IgD-negative memory B cell (primary cell): ENCODE measurements around the gene RAB3C. TPM values are rescaled to one million over a fixed set of nuclear protein-coding genes. Genes with fewer than 3 reads are reported as not detected.

Source experiments
- H3K27ac Mint-ChIP-seq, 3 donors: one replicate each; pipeline ENCODE4 v1.8.0; 2020 to 2022; ENCODE audit warnings: mild to moderate bottlenecking in 3 of 3, mixed read lengths in 3 of 3, moderate library complexity in 1 of 3
- H3K27me3 Mint-ChIP-seq: one replicate; pipeline ENCODE4 v1.8.0; 2021; ENCODE audit warnings: mixed read lengths
- H3K36me3 Mint-ChIP-seq: one replicate; pipeline ENCODE4 v1.8.0; 2020; ENCODE audit warnings: mild to moderate bottlenecking, mixed read lengths
- H3K4me1 Mint-ChIP-seq, 3 donors: one replicate each; pipeline ENCODE4 v1.8.0; 2020 to 2022; ENCODE audit warnings: mixed read lengths in 3 of 3, mild to moderate bottlenecking in 1 of 3
- H3K4me3 Mint-ChIP-seq, 4 donors: one replicate each; pipeline ENCODE4 v1.8.0; 2020 to 2022; ENCODE audit warnings: mild to moderate bottlenecking in 4 of 4, mixed read lengths in 4 of 4, moderate library complexity in 3 of 4
- H3K9me3 Mint-ChIP-seq, 3 donors: one replicate each; pipeline ENCODE4 v1.8.0; 2020 to 2021; ENCODE audit warnings: mixed read lengths in 3 of 3, mild to moderate bottlenecking in 1 of 3
- polyA plus RNA-seq: library from polyadenylated mRNA; unstranded; fragments of 300-500 nt; fragmentation: Illumina TruSeq; gene quantifications from one replicate; pipeline ENCODE4 v1.2.3, GENCODE V29; 2021

Gene RAB3C
- polyA plus RNA-seq, 1 donor from 2014 or later, result 1.7 TPM

DNA sequence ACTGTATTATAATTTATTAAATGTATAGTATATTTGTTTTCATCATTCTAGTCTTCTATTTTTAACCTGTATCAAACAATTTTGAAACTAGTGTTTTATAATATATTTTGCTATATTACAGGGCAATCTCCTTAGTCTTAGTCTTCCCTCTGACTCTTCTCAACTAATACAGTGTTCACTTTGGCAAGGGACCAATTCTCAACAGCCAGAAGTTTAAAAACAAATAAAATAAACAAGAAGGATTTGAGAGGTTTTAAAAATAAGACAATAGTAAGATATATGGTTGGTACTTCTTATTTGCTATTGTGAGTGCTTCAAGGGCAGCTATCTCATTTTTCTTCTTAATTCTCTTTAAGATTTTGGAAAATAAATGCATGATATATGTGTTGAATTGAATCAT, 167.2 kb downstream of the RAB3C start:
- Mint-ChIP-seq H3K27ac (no peak overlapping the region), H3K9me3 (no peaks in the 10 kb centered on the region), H3K36me3 (no peaks in the 10 kb centered on the region), H3K27me3 (no peaks in the 10 kb centered on the region), H3K4me3 (no peak overlapping the region), H3K4me1 (no peaks in the 10 kb centered on the region)

DNA sequence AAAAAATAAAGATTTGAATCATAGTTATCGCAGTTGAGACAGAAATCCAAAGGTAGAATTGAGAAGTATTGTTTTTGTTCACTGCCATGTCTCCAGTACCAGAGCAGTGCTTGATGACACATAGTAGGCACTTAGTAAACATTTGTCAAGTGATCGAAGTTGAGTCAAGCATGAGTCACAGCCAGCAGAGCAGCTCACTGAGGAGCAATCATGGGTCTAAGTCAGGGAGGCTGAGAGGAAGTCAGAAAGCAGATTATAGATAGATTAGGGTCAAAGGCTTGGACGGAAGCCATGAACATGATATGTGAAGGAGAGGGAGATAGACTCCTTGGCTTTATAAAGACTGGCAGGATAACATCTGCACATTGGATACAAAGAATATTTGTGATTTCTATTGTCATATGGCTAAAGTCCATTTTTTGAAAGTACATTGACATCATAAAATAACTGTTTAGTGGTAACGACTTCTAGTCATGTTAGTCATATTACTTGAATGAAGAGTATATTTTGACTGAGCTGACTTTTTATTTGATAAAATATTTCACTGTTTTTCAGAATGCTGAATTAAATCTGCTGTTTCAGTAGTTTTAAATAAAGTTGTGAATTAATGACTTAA, 168.5 kb downstream of the RAB3C start:
- Mint-ChIP-seq H3K4me3 (no peak overlapping the region), H3K36me3 (no peaks in the 10 kb centered on the region), H3K27me3 (no peaks in the 10 kb centered on the region), H3K4me1 (no peaks in the 10 kb centered on the region), H3K9me3 (no peaks in the 10 kb centered on the region), H3K27ac (no peak overlapping the region)

DNA sequence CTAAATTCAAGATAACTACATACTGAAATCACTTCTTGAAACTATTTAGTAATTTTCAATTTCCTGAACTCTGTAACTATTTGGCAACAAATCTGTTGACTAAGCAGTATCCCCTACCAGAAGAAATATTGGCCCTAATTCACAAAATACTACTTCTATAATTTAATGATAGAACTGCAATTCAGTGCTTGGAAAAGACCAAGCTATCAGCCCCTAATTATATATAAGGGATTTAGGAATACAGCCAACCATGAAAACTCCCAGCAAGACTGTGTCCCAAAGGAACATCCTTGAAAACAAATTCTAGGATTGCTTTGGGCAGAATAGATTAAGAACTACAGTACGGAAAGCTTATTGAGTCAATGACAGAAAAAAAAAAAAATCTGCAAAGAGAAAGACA, 169.2 kb downstream of the RAB3C start:
- Mint-ChIP-seq H3K4me3 (no peak overlapping the region), H3K36me3 (no peaks in the 10 kb centered on the region)

DNA sequence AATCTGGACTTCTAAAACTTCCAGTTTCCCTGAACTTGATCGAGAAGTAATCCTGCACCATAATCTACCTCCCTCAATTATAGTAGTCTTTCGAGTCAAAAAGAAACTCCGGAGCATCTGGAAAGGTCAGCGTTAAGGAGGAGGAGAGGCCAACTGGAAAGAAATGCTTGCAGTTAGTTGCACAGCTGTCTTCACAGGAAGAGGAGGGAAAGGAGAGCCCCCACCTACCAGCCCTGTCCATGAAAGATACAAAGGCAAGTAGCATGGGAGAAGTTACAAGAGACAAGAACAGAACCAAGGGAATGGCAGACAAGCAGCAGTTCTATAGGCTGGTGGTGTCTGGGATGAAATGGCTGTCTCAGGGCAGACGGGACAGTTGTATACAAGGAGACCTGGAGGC, 170.6 kb downstream of the RAB3C start:
- Mint-ChIP-seq H3K4me1 (no peaks in the 10 kb centered on the region), H3K9me3 (no peaks in the 10 kb centered on the region), H3K4me3 (no peak overlapping the region), H3K36me3 (no peaks in the 10 kb centered on the region), H3K27me3 (no peaks in the 10 kb centered on the region), H3K27ac (no peak overlapping the region)

More for the DNA sequence above, 169.2 kb downstream of the RAB3C start:
- H3K4me1 Mint-ChIP-seq, result no peaks in the 10 kb centered on the region
- H3K27ac Mint-ChIP-seq, result no peak overlapping the region
- no peaks in the 10 kb centered on the region for H3K27me3 Mint-ChIP-seq
- no peaks in the 10 kb centered on the region for H3K9me3 Mint-ChIP-seq

DNA sequence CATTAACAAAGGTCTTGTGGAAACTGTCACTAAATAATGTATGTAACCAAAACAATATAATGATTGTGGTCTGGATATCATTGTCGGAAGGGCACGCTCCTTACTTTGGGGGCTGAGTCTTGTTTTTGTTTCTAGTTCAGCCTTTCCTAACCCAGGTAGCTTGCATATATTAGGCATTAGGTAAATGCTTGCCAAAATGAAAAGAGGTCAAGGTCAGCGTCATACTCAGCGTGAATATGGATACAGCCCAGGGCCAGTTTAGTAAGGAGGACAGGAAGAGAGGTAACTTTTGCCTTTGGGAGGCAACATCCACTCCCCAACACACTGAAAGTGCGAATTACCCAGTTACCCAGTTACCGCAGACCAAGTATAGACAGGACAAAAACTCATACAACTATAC, 171.4 kb downstream of the RAB3C start:
- Mint-ChIP-seq H3K9me3 (no peaks in the 10 kb centered on the region), H3K36me3 (no peaks in the 10 kb centered on the region), H3K27ac (no peak overlapping the region), H3K4me3 (peak overlapping the region in 1 of 4 donors; percentile 2), H3K4me1 (peaks cover 3 to 4% (median 4%) of the 10 kb centered on the region in 3 donors), H3K27me3 (no peaks in the 10 kb centered on the region)

DNA sequence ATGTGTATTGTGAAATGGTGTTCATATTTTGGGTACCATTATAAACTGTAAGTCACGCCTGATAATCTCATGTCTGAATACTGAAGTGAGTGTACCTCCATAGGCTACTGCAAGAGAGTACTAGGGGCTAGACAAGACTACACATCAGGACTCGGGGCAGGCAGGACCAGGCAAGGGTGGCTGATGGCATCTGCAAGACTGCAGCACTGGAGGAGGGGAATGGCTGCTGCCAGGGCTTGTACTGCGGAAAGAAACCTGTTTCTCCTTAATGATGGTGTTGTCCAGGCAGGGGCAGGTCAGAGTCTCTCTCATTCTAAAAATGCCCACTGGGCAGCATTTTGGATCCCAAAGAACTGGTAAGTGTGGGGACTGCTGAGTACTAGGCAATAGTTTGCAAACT, 172.5 kb downstream of the RAB3C start:
- Mint-ChIP-seq H3K4me3 (no peak overlapping the region), H3K4me1 (peaks cover 10 to 15% (median 14%) of the 10 kb centered on the region in 3 donors), H3K9me3 (no peaks in the 10 kb centered on the region), H3K36me3 (no peaks in the 10 kb centered on the region), H3K27ac (no peak overlapping the region), H3K27me3 (no peaks in the 10 kb centered on the region)

DNA sequence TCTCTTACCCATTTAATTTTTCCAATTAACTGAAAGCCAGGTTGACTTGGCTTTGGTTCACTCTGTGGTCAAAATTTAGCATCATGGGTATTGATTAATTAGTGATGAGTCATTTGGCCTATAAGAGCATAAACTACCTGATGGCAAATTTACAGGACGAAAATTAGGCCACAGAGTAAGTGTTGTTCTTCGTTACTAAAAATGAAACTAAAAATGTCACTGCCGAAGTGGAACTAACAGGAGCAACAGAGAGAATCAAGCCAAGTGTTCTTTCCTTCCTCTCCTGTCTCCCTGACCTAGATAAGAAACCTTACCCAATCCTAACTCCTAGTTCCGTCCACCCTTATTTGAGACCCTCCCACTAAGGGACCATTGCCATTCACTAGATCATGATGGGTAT, 176.9 kb downstream of the RAB3C start:
- Mint-ChIP-seq H3K4me1 (peaks cover 17 to 30% (median 22%) of the 10 kb centered on the region in 3 donors), H3K9me3 (no peaks in the 10 kb centered on the region), H3K36me3 (no peaks in the 10 kb centered on the region), H3K4me3 (peak overlapping the region; percentile 65 to 91 (median 81)), H3K27me3 (no peaks in the 10 kb centered on the region), H3K27ac (peak overlapping the region in 2 of 3 donors; percentile 7 to 40)

DNA sequence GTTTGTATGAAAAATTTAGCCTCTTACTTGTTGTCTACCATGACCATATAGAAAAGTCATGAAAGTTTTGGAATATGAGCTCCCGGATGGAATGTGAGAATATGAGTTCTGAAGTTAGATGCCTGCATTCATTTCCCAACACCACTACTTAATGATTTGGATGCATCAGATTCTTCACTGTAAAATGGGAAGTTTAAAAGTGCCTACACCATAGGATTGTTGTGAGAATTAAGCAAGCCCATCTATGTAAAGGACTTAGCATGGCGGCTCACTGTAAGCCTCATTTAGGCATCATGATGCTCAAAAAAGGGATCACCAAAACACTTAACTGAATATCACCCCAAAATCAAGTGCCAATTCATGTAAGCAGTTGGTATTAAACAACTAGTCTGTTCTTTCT, 177.3 kb downstream of the RAB3C start:
- Mint-ChIP-seq H3K4me3 (peak overlapping the region; percentile 65 to 91 (median 81)), H3K27me3 (no peaks in the 10 kb centered on the region), H3K9me3 (no peaks in the 10 kb centered on the region)

DNA sequence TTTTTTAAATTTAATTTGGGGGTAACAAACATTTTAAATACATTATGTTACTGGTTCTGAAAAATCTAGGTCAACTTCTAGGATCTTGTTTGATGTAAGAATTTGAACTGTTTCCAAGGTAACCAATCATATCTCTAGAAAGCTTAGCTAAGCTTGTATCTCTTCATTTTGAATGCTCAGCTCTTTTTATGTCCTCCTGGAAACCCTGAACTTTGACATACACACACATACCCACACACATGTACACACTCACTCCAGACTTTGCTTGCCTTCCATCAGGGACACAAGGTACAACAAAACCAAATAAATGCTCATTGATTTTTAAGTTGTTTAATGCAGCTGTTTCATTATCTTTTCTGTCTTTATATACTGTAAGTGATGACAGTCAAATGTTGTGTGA, 178.5 kb downstream of the RAB3C start:
- H3K4me3 Mint-ChIP-seq, result no peak overlapping the region
- no peaks in the 10 kb centered on the region for H3K27me3 Mint-ChIP-seq
- no peaks in the 10 kb centered on the region for H3K36me3 Mint-ChIP-seq
- H3K27ac Mint-ChIP-seq, result no peak overlapping the region
- H3K9me3 Mint-ChIP-seq, result peaks cover 0 to 1% (median 0%) of the 10 kb centered on the region in 3 donors
- H3K4me1 Mint-ChIP-seq, result peaks cover 17 to 30% (median 22%) of the 10 kb centered on the region in 3 donors

More for the DNA sequence above, 177.3 kb downstream of the RAB3C start:
- Mint-ChIP-seq H3K36me3 (no peaks in the 10 kb centered on the region), H3K27ac (peak overlapping the region in 2 of 3 donors; percentile 7 to 40), H3K4me1 (peaks cover 17 to 30% (median 22%) of the 10 kb centered on the region in 3 donors)

DNA sequence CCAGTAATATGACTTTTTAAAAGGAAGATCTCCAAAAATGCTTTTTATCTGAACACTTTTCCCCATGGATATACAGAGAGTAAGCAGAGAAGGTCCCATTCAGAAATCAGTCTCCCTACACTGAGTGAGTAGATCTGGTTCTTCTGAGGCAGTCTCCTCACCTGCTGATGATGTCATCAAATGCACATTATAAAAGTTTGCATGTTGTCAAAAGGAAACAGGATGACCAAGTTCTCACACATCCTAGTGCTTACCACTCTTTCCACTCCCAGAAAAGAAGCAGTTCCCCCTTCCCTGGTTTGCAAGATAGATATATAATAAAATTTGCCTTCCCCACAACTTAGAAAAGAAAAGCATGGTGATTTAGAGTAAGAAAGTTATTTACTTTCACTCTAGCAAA, 180.5 kb downstream of the RAB3C start:
- no peak overlapping the region for H3K4me3 Mint-ChIP-seq
- peaks cover 17 to 30% (median 22%) of the 10 kb centered on the region in 3 donors for H3K4me1 Mint-ChIP-seq
- no peaks in the 10 kb centered on the region for H3K27me3 Mint-ChIP-seq
- peaks cover 0 to 1% (median 0%) of the 10 kb centered on the region in 3 donors for H3K9me3 Mint-ChIP-seq
- no peak overlapping the region for H3K27ac Mint-ChIP-seq
- no peaks in the 10 kb centered on the region for H3K36me3 Mint-ChIP-seq

DNA sequence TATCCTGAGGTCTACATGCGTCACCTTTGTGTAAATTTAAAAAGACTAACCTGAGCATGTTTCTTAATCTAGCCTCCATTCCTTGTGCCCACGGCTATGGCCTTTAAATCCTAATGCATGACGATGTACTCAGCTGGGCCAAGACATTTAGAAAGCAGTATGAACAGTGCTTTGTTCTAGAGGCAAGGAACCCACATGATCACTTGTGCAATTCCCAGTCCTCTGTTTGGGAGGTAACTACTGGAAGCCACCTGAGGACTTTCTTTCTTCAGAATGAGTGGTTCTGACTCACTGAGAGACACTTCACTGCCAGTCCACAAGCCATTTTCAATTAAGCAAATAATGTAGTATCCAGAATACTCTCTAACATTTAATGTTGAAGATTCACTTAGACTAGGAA, 181.3 kb downstream of the RAB3C start:
- Mint-ChIP-seq H3K27me3 (no peaks in the 10 kb centered on the region), H3K36me3 (no peaks in the 10 kb centered on the region), H3K9me3 (peaks cover 0 to 1% (median 0%) of the 10 kb centered on the region in 3 donors), H3K27ac (no peak overlapping the region), H3K4me3 (peak overlapping the region in 1 of 4 donors; percentile 56), H3K4me1 (peaks cover 14 to 27% (median 20%) of the 10 kb centered on the region in 3 donors)

DNA sequence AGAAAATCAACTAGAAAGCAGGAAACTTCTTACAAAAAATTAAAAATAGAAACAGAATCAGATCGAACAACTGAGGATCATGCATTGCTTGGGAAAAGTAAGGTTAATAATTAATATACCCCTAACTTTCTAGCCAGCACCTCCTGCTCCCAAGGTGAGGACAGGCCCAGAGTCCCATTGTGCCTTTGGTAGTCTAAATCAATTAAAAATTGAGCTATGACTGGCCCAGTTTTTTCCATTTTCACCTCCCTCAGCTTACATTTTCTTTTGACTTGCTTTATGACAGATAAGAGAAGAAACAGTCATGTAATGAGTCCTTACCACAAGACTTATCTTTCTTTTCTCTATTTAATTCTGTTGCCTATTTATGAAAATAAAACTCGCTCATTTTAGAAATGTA, 182.2 kb downstream of the RAB3C start:
- H3K9me3 Mint-ChIP-seq, result peaks cover 0 to 1% (median 0%) of the 10 kb centered on the region in 3 donors
- no peaks in the 10 kb centered on the region for H3K27me3 Mint-ChIP-seq
- H3K36me3 Mint-ChIP-seq, result no peaks in the 10 kb centered on the region
- no peak overlapping the region for H3K4me3 Mint-ChIP-seq
- H3K4me1 Mint-ChIP-seq, result peaks cover 10 to 19% (median 11%) of the 10 kb centered on the region in 3 donors
- H3K27ac Mint-ChIP-seq, result no peak overlapping the region

DNA sequence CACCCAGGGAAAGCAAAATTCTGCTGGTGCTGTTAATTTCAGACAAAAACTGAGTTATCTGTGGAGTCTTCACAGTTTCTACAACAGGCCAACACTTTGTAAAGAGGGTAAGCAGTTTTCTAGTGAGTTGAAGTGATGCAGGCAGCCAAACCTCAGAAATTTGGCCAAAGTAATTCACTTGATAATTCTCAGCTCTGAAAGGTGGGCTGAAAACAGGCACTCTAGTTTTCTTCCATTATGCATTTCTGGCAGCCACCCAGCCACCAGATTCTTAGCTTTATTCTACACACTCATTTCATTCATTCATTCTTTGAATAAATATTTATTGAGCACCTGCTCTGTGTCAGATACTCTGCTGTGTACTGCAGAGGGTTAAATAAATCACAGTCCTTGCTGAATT, 184.2 kb downstream of the RAB3C start:
- Mint-ChIP-seq H3K27me3 (no peaks in the 10 kb centered on the region), H3K4me1 (peaks cover 1 to 8% (median 7%) of the 10 kb centered on the region in 3 donors), H3K36me3 (no peaks in the 10 kb centered on the region), H3K4me3 (no peak overlapping the region), H3K9me3 (peaks cover 0 to 1% (median 0%) of the 10 kb centered on the region in 3 donors), H3K27ac (no peak overlapping the region)

DNA sequence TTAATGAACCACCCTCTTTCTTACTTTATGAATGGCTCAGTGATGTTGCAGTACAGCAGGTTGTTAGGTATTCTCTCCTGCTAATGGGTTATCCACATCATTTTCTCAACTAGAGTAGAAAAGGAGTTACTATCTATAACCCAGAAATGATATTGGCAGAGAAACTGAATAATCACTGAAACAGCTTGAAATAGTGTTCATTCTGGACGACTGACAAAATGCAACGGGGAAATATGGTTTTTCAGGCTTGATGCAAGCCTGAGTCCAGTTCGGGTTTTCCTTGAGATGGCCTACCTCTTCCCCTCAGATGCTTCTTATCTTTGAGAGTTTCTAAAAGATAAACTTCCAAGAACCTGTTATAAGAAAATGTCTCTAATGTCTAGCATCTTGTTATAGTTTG, 187.3 kb downstream of the RAB3C start:
- no peaks in the 10 kb centered on the region for H3K27me3 Mint-ChIP-seq
- no peaks in the 10 kb centered on the region for H3K36me3 Mint-ChIP-seq
- H3K4me1 Mint-ChIP-seq, result no peaks in the 10 kb centered on the region
- H3K4me3 Mint-ChIP-seq, result no peak overlapping the region
- H3K27ac Mint-ChIP-seq, result no peak overlapping the region
- H3K9me3 Mint-ChIP-seq, result peaks cover 0 to 1% (median 0%) of the 10 kb centered on the region in 3 donors

DNA sequence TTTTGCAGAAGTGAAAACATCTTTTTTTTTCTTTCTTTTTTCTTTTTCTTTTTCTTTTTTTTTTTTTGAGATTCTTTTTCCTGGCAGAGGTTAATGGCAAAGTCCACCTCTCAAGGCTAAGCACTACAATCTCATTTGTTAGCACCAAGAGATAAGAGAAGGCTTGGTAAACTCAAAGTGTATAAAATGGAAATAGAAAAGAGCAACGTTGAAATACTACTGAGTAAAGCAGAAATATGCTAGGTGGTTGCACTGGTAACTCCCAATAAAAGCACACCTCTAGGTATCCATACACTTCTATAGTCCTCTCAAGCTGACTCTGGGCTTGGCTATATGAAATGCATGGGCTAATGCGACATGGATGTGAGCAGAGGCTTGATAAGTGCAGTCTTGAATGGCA, 188.9 kb downstream of the RAB3C start:
- no peaks in the 10 kb centered on the region for H3K9me3 Mint-ChIP-seq

DNA sequence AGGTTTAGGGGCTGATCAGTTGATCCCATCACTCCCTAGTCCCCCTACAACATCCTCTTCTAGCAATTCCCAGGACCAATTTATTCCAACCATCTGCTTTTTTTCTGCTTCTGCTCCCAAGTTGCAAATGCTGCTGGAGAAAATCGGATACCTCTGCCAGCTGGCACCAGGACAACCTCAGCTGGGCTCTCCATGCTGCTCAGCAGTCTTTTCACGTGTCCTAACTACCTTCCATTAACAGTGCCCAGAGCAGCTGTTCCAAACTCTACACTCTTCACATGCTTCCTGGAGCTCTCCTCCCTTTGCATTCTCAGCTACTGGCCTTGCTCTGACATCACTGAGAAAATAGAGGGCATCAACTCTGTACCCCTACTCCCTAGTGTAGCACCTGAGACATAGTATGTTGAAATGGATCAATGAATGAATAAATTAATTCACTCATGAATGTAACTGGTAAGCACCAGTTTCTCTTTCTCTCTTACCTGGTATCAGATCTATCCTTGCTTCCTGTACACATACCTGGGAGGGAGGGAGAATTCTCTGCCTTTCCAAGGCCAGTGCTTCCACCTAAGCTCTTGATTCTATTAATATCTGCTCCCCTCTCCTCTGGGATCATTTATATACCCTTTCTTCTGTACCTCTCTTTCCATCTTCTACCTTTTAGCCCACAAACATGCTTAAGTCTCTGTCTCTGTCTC, 191.0 kb downstream of the RAB3C start:
- Mint-ChIP-seq H3K27ac (no peak overlapping the region), H3K9me3 (no peaks in the 10 kb centered on the region)

More for the DNA sequence above, 188.9 kb downstream of the RAB3C start:
- no peak overlapping the region for H3K4me3 Mint-ChIP-seq
- no peaks in the 10 kb centered on the region for H3K27me3 Mint-ChIP-seq
- H3K4me1 Mint-ChIP-seq, result peaks cover 2 to 5% (median 4%) of the 10 kb centered on the region in 3 donors
- no peaks in the 10 kb centered on the region for H3K36me3 Mint-ChIP-seq
- no peak overlapping the region for H3K27ac Mint-ChIP-seq

More for the DNA sequence above, 191.0 kb downstream of the RAB3C start:
- H3K4me3 Mint-ChIP-seq, result no peak overlapping the region
- H3K27me3 Mint-ChIP-seq, result no peaks in the 10 kb centered on the region
- peaks cover 2 to 5% (median 4%) of the 10 kb centered on the region in 3 donors for H3K4me1 Mint-ChIP-seq
- no peaks in the 10 kb centered on the region for H3K36me3 Mint-ChIP-seq
